Keratinocyte (primary cell): Measurements from ENCODE around the gene ZNF423. TPM values are rescaled to one million over a fixed set of nuclear protein-coding genes. Genes with fewer than 3 reads are reported as not detected.

Experiments used
- DNase-seq: peaks from one replicate; pipeline ENCODE4 v3.0.0-alpha.2; 2011; ENCODE audit warnings: low read depth, missing footprints, low spot score
- FAIRE-seq: peaks from 2 replicates; lab custom pipeline; 2011; peaks lifted over from hg19 to GRCh38; lab: Jason Lieb, UNC
- H2AFZ ChIP-seq: 2 replicates; pipeline ENCODE4 v1.6.0; 2012; ENCODE audit warnings: low read length, control low read depth, inconsistent platforms; ENCODE audit not compliant: control insufficient read depth
- H3K27ac ChIP-seq: 2 replicates; pipeline ENCODE4 v1.5.1; 2011; ENCODE audit warnings: low read length; ENCODE audit not compliant: control insufficient read depth, insufficient read depth
- H3K27me3 ChIP-seq: 3 replicates; pipeline ENCODE4 v1.6.0; 2011; ENCODE audit warnings: low read length; ENCODE audit not compliant: control insufficient read depth, insufficient read depth; ENCODE audit errors: extremely low read depth
- H3K36me3 ChIP-seq, 2 experiments: 2 replicates in 1 of 2; 3 replicates in 1 of 2; pipeline ENCODE4 v1.5.1; 2011; ENCODE audit warnings: low read length in 2 of 2, mild to moderate bottlenecking in 1 of 2; ENCODE audit not compliant: control insufficient read depth in 2 of 2, insufficient read depth in 2 of 2; ENCODE audit errors: extremely low read depth in 1 of 2
- H3K4me1 ChIP-seq: 3 replicates; pipeline ENCODE4 v1.5.1; 2011; ENCODE audit warnings: low read length; ENCODE audit not compliant: control insufficient read depth, insufficient read depth; ENCODE audit errors: extremely low read depth
- H3K4me2 ChIP-seq: 3 replicates; pipeline ENCODE4 v1.6.0; 2011; ENCODE audit warnings: low read depth, low read length; ENCODE audit not compliant: control insufficient read depth, insufficient read depth; ENCODE audit errors: extremely low read depth
- H3K4me3 ChIP-seq, 3 experiments: fragments of 200-600 bp in 1 of 3; sonication (generic) in 1 of 3; 2 replicates in 2 of 3; 3 replicates in 1 of 3; pipeline ENCODE4 v1.5.1; 2011 to 2016; ENCODE audit warnings: low read length in 3 of 3, mild to moderate bottlenecking in 3 of 3, control low read depth in 2 of 3, inconsistent platforms in 1 of 3, low read depth in 1 of 3, mixed read lengths in 1 of 3, mixed run types in 1 of 3, moderate library complexity in 1 of 3; ENCODE audit not compliant: control insufficient read depth in 2 of 3, insufficient read depth in 2 of 3; ENCODE audit errors: extremely low read depth in 1 of 3
- H3K79me2 ChIP-seq: 2 replicates; pipeline ENCODE4 v1.6.0; 2012; ENCODE audit warnings: low read length; ENCODE audit not compliant: control insufficient read depth, insufficient read depth
- H3K9ac ChIP-seq: 3 replicates; pipeline ENCODE4 v1.6.0; 2011; ENCODE audit warnings: low read length; ENCODE audit not compliant: control insufficient read depth, insufficient read depth; ENCODE audit errors: extremely low read depth
- H3K9me1 ChIP-seq: 3 replicates; pipeline ENCODE4 v1.6.0; 2011; ENCODE audit warnings: low read length; ENCODE audit not compliant: control insufficient read depth, insufficient read depth; ENCODE audit errors: extremely low read depth
- H3K9me3 ChIP-seq: 2 replicates; pipeline ENCODE4 v1.5.1; 2012; ENCODE audit warnings: low read depth, low read length; ENCODE audit not compliant: control insufficient read depth
- H4K20me1 ChIP-seq: 3 replicates; pipeline ENCODE4 v1.6.0; 2011; ENCODE audit warnings: low read length; ENCODE audit not compliant: control insufficient read depth, insufficient read depth; ENCODE audit errors: extremely low read depth
- CTCF ChIP-seq, 3 experiments: IDR thresholded peaks in 1 of 3; conservative IDR thresholded peaks in 1 of 3; optimal IDR thresholded peaks in 1 of 3; 2 replicates in 2 of 3; 3 replicates in 1 of 3; pipeline versions ENCODE3 to v1.5.1; 2011; ENCODE audit warnings: low read length in 3 of 3, mild to moderate bottlenecking in 3 of 3, moderate library complexity in 2 of 3, control low read depth in 1 of 3, inconsistent platforms in 1 of 3; ENCODE audit not compliant: insufficient read depth in 2 of 3; ENCODE audit errors: extremely low read depth in 1 of 3
- EZH2 ChIP-seq: IDR thresholded peaks from one replicate; pipeline ENCODE4 v1.6.1; 2012; ENCODE audit warnings: inconsistent platforms, mild to moderate bottlenecking, low read length, moderate library complexity
- dilution Hi-C: fragments of 300-500 bp; cut with MboI; formaldehyde crosslinking; loops from one replicate; pipeline ENCODE4 v1.7.0; 2020; ENCODE audit warnings: low sequenced_read_pairs; ENCODE audit not compliant: extremely low pct_ligation_motif_present
- polyA plus RNA-seq, 5 experiments: library from polyadenylated mRNA; depleted of rRNA in 3 of 5; stranded (reverse) in 3 of 5; stranded (forward) in 1 of 5; unstranded in 1 of 5; fragments of >200 nt; gene quantifications; 1 replicate in 1 of 5; 2 replicates in 3 of 5; 3 replicates in 1 of 5; pipeline versions ENCODE4 v1.2.1 to v1.2.3, GENCODE V29; 2011 to 2012; ENCODE audit warnings: missing spikeins in 2 of 5, low read depth in 1 of 5, low replicate concordance in 1 of 5

ZNF423 gene
- polyA plus RNA-seq, 1 donor (not counting 4 experiments of a cell fraction or from before 2014, with no cell fraction given) = 0.05 TPM

- dilution Hi-C loops = no loop called here
- no peak overlapping the region for H3K4me2 ChIP-seq
- no peak overlapping the region for H2AFZ ChIP-seq
- no peak for DNase-seq
- no peaks in the 10 kb centered on the region for H3K36me3 ChIP-seq
- no peaks in the 10 kb centered on the region for H3K9me1 ChIP-seq
- no peak for FAIRE-seq
- no peaks in the 10 kb centered on the region for H3K9me3 ChIP-seq
- no peak overlapping the region for H3K27ac ChIP-seq
- no peak overlapping the region for H3K9ac ChIP-seq
- TF ChIP-seq CTCF (optimal IDR thresholded peaks at IDR 0.05 in 1 of 3, IDR thresholded peaks at IDR 0.05 in 1 of 3, conservative IDR thresholded peaks at IDR 0.05 in 1 of 3; ENCODE audit: extremely low read depth in 1 of 3, insufficient read depth in 2 of 3, low read length in 3 of 3) = no peak
- no peak for TF ChIP-seq EZH2
- no peaks in the 10 kb centered on the region for H3K27me3 ChIP-seq
- H4K20me1 ChIP-seq = no peaks in the 10 kb centered on the region
- H3K4me3 ChIP-seq = no peak overlapping the region
- no peaks in the 10 kb centered on the region for H3K4me1 ChIP-seq
- H3K79me2 ChIP-seq = no peaks in the 10 kb centered on the region
Measured at GRCh38 chr16:49743658-49744057, 112.3 kb downstream of the ZNF423 start.

GRCh38 chr16:49743203-49743464, 112.8 kb downstream of the ZNF423 start:
- dilution Hi-C loops = no loop called here
- H3K4me1 ChIP-seq = no peaks in the 10 kb centered on the region
- H3K9ac ChIP-seq = no peak overlapping the region
- TF ChIP-seq EZH2 (no peak), CTCF (optimal IDR thresholded peaks at IDR 0.05 in 1 of 3, IDR thresholded peaks at IDR 0.05 in 1 of 3, conservative IDR thresholded peaks at IDR 0.05 in 1 of 3; ENCODE audit: extremely low read depth in 1 of 3, insufficient read depth in 2 of 3, low read length in 3 of 3) (no peak)
- no peak for FAIRE-seq
- no peaks in the 10 kb centered on the region for H3K9me1 ChIP-seq
- no peaks in the 10 kb centered on the region for H3K36me3 ChIP-seq
- H3K27ac ChIP-seq = no peak overlapping the region
- no peak overlapping the region for H3K4me2 ChIP-seq
- no peak for DNase-seq
- H4K20me1 ChIP-seq = no peaks in the 10 kb centered on the region
- H3K4me3 ChIP-seq = no peak overlapping the region
- no peaks in the 10 kb centered on the region for H3K9me3 ChIP-seq
- no peaks in the 10 kb centered on the region for H3K79me2 ChIP-seq
- no peak overlapping the region for H2AFZ ChIP-seq
- no peaks in the 10 kb centered on the region for H3K27me3 ChIP-seq
